ENCODE measurements around the gene DTNB.

DTNB gene

DNA sequence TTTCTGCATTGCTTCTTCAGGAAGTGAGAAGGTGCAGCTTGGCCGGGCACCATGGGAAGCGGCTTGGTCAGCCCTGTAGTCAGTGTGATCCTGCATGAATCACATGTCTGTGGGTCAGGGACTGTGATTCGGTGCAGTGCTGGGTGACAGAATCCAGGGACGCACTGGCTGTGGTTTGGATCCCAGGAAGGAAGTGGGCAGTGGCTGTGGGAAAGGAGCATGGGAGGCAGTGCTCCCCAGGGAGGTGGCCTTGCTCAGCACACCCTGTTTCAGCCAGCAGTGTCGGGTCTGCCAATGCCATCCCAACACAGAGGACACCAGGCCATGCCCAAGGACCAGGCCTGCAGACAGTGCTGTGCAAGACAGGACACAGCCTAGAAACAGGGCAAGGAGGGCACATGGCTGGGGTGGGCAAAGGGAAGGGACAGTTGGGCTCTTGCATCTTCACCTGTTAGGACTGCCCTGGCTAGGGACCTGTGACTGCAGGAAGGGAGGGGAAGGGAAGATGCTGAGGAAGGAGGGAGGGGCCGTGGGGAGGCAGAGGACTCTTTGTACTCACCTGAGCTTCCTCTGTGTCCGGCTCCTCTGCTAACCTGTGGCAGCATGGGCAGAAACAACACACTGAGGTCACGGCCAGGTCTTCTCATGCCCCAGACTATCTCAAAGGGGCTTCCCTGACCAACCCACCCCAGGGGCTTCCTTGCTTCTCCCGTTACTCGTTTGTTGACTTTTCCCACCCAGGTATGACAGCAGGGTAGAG, 294.5 kb downstream of the DTNB start:
- FAIRE-seq = no peak

- FAIRE-seq = no peak
Measured at GRCh38 chr2:25377822-25378421, 295.5 kb downstream of the DTNB start.

DNA sequence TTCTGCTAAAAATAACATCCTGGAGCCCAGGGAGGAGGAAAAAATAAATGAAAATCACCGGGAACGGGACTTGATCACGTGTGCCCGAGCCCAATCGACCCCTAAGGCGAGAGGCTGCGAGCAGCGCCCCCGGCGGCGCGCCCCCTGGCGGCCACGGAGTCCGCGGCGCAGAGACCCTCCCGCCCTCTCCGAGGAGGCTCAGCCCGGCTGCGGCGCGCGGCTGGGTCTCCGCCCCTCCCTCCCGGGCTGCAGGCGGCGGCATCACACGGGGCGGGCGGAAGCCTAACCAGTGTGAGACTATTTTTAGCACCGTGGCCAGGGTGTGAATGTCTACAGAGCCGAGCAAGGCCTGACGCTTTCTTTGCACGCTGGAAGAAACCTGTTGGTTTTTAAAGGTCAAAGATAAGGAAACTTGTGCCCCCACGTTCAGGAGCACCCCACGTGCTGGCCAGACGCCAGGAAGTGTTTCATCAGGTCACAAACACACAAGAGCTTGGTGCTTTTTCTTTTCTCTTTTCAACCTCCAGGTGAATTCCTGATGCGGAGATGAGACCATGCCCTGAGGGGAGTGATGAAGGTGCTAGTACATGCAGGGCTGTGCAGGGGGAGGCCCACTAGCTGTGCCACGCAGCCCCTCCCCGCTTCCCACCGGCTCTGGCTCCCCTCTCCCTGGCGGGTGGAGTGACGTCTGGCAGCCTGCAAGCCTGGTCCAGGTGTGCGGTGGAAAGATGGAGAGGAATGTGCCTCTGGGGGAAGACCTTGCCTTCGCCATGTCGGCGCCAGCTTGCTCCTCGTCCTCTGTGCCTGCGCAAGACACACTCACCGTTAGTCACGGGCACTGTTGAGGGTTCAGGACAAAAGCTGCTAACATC, 296.4 kb downstream of the DTNB start:
- FAIRE-seq = no peak

GRCh38 chr2:25375989-25376545, 297.3 kb downstream of the DTNB start:
- no peak for FAIRE-seq

DNA sequence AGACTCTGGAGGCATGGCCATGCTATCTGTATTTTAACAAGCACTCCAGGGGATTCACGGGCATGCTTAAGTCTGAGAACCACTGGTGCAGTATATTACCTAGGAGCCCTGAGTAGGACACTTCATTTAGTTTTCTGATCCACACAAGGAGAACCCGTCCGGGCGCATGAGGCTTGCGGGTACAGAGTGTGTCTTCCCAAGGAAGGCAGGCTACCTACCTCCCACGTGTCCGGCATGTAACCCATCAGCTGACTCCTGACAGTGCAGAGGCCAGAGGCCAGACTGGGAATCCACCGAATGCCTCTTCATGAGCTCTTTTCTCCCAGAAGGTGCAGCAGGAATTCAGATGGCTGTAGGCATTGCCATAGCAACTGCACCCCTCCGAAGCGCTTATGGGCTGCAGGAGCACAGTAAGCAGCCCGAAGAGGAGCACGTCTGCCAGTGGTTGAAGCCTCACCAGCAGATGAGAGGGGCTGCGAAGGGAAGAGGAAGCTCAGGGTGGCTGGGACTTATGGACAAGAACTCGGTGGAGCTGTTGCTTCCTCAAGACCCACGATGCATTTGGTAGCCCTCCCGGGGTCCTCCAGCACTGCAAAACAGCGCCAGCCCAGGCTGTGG, 297.9 kb downstream of the DTNB start:
- no peak for FAIRE-seq

GRCh38 chr2:25374827-25375226, 298.6 kb downstream of the DTNB start:
- FAIRE-seq = no peak

- FAIRE-seq = no peak
Measured at GRCh38 chr2:25374411-25374810, 299.0 kb downstream of the DTNB start.

DNA sequence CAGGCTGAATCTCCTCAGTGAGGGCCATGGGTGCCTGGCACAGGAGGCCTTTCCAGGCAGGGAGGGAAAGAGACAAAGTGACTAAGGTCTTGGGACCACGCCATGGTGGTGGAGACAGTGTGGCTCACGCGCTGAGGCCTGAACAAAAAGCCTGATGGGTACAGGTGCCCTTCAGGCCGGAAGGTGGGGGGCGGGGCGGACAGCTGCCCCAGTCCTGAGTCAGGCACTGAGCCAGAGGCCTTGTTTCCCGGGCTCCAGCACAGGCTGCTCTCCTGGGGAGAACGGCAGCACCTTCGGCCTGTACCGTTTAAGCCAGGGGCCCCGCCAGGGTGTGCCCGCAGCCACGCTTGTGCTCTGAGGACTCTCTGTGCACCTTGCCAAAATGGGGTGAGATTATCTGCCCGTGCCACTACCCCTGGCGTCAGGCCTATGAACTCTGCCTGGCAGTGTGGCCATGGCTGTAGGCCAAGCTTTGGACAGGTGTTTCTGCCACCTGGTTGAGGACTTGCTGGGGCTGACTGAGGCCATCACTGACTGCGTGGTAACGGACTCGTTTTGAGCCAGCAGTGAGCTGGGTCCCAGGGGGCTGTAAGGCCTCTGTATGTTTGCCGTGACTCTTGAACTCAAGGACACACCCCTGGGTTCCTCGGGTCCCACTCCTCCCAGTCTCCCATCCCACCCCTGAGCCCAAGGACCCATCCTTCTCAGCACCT, 300.0 kb downstream of the DTNB start:
- FAIRE-seq = no peak

DNA sequence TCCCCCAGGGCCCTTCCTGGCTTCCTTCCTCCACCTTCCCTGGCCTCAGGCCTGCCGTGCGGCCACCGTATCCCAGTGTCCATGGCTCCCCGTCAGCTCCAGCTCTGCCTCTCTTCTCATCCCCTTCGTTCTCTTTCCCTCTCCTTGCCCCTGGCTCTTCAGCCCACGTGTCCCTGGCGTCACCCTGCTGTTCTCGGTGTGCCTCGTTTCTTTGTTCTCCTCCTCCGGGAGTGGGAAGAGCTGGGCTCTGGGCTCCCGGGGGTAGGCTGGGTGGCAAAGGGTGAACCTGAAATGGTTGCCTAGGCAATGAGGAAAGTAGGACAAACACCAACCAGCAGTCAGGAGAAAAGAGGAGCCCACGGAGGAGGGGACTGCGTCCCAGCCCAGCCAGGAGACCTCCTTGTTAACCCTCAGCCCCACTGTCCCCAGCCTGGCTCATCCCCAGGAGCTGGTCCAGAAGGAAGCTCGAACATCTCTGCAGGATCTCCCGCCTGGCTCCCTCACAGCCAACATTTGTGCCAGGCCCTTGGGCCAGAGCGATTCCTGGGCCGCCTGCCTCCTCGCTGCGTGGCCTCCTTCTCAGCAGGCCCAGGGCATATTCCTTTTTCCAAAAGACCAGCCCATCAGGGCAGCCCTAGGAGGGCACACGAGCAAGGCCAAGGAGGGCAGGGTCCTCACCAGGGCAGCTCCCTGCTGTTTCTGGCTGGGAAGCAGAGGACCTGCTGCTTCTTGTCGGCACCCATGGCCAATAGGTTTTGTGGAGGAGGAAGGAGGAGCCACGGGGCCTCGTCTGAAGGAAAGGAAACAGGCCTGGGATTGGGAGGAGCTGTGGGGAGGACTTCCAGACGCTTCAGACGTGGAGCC, 300.7 kb downstream of the DTNB start:
- FAIRE-seq = no peak

GRCh38 chr2:25371253-25372241, 301.8 kb downstream of the DTNB start:
- no peak for FAIRE-seq

DNA sequence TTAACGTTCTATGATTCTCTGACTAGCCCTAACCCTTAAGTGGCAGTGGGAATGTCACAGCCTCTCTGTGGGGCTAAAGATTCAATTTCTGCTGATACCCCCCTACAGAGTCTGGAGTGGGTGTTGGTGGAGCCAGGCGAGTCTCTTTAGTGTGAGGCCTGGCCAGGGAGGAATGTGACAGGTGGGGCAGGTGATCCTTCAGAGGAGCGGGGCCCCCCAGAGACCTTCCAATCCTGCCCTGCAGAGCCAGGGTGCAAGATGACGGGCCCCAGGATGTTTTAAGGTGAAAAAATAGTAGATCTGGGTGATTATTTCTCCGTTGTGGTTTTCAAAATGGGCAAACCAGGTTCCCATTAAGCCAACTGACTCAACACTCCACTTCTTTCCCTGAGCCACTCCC, 303.5 kb downstream of the DTNB start:
- no peak for FAIRE-seq

DNA sequence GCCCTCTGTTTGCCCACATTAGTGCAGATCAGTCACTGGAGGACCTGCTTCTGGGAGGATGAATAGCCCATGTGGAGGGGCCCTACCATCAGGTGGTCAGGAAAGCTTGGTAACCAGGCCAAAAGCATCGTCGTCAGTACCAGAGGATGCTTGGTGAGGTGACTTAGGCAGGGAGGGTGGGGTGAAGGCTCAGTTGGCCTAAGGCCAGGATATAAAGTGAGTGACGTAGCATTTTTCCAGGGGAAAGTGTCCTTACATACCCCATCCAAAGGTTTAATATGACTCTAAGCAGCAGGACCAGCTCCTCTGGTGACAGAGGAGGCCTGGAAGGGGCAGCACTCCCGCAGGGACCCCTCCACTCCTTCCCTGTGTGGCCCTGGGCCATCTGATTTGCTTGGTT, 303.9 kb downstream of the DTNB start:
- FAIRE-seq = no peak

DNA sequence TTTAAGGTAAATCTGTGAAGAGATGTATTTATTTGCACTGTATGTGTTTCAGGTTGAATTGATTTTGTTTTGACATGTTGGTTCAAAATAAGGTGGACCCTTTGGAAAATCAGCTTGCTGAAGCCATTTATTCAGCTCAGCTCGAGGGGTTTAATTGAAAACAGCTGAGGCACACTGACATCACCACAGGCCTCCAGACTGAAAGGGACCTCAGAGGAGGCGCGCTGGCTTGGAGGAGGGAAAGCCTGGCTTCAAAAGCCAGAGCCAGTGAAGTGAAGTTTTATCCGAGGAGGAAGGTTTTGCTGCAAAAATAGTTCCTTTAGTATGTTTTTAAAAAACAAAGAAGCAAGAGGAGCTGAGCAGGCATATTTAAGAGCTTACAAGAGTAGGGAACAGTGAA, 304.7 kb downstream of the DTNB start:
- FAIRE-seq = no peak

DNA sequence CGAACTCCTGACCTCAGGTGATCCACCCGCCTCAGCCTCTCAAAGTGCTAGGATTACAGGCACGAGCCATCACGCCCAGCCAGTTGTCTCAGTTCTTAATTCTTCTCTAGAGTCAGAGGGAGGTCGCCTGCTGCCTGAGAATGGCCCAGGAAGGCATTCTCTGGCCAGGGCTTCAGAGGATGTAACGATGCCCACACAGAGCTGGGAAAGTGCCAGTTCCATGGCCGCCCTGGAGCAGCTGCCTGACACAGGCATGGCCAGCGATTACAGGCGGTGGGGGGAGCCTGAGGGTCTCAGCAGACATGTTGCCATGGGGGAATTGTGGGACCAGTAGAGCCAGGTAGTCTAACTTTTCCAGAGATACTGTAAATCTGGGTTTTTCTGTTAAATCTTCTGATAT, 306.1 kb downstream of the DTNB start:
- FAIRE-seq = no peak

- no peak for FAIRE-seq
Measured at GRCh38 chr2:25366629-25367028, 306.7 kb downstream of the DTNB start.

GRCh38 chr2:25365241-25365640, 308.1 kb downstream of the DTNB start:
- FAIRE-seq = no peak

GRCh38 chr2:25363733-25364132, 309.6 kb downstream of the DTNB start:
- FAIRE-seq = no peak

GRCh38 chr2:25362434-25363145, 310.8 kb downstream of the DTNB start:
- no peak for FAIRE-seq

DNA sequence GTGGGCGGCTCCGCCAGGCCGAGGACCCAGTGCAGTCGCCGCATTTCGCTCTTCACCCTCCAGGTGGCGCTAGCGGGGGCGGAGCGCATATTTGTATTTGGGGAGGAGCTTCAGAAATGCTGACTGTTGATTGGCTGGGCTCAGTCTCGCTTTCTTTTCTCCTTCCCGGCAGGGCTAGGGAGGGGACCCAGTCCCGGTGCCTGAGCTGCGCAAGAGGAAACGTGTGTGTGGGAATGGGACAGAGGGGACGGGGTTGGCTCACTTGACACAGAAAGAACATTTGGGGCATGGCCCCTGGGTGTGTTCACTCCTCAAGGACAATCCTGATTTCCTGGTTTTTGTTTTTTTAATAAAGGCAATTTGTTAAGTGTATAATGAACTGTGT, 311.3 kb downstream of the DTNB start:
- FAIRE-seq = peak; percentile 98
